GM19467 (cell line): Measurements from ENCODE around the gene PORCN.
"Not testable (repeated sequence)": the region's sequence is repeated elsewhere in the genome, so short reads cannot be mapped to it uniquely, and the experiment has no call there.

Source experiments
- ATAC-seq: cut with Tn5 transposase; IDR thresholded peaks from one replicate; pipeline ENCODE4 v1.9.1; 2021; ENCODE audit warnings: mild to moderate bottlenecking, moderate library complexity; ENCODE audit not compliant: unreplicated experiment

PORCN gene

DNA sequence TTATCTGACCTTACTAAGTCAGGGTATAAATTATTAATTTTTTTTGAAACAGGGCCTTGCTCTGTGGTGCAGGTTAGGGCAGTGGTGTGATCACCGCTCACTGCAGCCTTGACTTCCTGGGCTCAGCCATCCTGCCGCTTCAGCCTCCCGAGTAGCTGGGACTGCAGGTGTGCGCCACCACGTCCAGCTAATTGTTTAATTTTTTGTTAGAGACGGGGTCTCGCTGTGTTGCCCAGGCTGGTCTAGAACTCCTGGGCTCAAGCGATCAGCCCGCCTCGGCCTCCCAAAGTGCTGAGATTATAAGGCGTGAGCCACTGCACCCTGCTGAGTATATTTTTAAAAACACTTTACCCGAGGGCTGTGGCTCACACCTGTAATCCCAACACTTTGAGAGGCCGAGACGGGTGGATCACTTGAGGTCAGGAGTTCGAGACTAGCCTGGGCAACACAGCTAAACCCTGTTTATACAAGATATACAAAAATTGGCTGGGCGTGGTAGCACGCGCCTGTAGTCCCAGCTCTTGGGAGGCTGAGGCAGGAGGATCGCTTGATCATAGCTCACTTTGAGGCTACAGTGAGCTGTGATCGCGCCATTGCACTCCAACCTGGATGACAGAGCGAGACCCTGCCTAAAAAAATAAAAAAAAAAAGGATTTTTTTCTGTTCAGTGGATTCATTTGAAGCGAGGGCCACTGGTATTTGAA lies 30.0 kb downstream of the PORCN start:
- no peak for ATAC-seq

DNA sequence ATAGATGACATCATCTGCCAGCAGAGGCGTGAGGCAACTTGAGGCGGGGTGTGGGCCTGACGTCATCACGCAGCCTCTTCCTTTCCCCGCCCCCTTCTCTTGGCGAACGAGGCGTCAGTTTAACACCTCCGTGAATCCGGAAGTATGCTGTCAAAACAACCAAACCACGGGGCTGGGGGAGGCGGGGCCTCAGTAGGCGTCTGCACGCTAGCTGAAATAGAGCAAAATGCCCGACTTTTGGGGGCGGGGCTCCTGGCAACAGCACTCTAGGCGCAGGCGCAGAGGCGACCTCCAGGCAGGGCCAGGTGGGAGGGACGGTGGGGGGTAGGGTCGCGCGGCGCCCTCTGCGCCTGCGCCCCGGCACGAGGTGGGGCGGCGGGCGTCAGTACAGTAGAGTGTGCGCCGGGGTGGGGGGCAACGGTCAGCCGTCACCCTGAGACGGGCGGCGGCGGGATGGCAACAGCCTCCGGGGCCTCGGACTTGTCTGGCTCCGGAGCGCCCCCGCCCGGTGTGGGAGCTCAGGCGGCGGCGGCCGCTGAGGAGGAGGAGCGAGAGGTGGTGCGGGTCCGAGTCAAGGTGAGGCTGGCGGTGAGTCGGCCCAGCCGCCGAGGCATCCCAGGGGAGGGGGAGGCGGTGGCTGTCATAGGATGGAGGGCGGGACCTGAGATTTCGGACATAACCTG lies 30.7 kb downstream of the PORCN start, which contains the start of gene TBC1D25:
TSS of gene TBC1D25 (plus strand) at position 370 of the 683 bp plus-strand sequence. CDS start at position 454, 84 bp downstream.
- peak; percentile 71 for ATAC-seq

- ATAC-seq, result peak; percentile 31
Observed at GRCh38 chrX:48540028-48540375, 31.2 kb downstream of the PORCN start.

DNA sequence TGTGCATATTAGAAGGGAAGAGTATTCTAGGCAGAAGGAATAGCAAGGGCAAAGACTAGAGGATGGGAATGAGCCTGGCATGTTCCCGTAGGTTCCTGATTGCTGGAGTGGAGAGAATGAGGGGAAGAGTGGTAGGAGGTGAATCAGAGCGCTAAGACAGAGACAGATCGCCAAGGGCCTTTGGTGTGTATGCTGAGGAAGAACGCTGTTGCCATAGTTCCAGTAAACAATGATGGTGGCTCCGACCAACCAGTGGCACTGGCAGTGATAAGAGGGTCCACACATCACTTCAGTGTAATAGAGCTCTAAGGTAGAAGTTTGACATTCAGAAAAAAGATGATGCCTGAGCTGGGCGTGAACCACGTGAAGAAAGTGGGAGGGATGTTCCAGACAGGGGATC lies 31.7 kb downstream of the PORCN start:
- no peak for ATAC-seq

DNA sequence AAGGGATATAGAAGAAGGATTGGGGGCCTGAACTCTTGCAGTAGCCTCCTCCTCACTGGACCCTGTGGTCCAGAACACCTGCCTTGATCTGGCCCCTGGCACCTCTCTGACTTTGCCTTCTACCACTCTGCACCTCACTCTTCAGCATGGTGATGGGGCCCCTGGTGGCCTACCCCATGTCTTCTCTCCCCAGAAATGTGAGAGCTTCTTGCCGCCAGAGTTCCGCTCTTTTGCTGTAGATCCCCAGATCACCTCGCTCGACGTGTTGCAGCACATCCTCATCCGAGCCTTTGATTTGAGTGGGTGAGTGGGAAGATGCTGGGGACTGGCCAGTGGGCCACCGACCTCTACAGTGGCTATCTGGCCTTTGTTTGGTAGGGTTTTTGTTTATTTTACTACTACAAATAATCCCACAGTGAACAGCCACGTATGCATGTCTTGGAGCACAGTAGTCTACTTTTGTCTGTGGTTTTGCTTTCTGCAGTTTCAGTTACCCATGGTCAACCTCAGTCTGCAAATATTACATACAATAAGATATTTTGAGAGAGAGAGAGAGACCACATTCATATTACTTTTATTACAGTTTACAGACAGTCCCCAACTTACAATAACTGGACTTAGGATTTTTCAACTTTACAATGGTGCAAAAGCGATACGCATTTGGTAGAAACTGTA lies 32.5 kb downstream of the PORCN start:
- no peak for ATAC-seq

DNA sequence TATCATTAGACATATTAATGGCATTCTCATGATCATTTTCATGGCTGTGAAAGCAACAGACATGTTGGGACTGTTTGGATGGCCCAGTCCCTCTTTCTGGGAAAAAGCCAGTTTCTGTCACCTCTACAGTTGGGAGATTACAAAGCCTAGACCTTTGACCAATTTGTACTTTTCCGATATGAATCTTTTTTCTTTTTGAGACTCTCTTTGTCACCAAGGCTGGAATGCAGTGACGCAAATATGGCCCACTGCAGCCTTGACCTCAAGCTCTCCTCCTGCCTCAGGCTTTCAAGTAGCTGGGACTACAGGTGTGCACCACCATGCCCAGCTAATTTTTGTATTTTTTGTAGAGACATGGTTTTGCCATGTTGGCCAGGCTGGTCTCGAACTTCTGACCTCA lies 40.1 kb downstream of the PORCN start:
- no peak for ATAC-seq

DNA sequence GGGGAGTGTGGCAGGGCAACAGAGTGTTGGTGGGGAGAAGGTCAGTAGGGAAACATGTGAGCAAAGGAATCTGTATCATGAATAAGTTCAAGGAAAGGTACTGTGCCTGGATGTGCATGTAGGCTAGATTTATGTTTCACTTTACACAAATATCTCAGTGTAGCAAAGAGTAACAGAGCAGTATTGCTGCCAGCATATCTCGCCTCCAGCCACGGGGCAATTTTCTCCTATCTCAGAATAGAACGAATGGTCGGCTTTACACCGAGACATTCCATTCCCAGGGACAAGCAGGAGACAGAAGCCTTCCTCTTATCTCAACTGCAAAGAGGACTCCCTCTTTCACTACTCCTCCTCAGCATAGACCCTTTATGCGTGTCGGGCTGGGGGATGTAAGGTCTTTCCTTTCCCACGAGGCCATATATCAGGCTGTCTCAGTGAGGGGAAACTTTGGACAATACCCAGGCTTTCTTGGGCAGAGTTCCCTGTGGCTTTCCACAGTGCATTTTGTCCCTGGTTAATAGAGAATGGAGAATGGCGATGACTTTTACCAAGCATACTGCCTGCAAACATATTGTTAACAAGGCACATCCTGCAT lies 47.0 kb downstream of the PORCN start:
- ATAC-seq, result not testable (repeated sequence)

DNA sequence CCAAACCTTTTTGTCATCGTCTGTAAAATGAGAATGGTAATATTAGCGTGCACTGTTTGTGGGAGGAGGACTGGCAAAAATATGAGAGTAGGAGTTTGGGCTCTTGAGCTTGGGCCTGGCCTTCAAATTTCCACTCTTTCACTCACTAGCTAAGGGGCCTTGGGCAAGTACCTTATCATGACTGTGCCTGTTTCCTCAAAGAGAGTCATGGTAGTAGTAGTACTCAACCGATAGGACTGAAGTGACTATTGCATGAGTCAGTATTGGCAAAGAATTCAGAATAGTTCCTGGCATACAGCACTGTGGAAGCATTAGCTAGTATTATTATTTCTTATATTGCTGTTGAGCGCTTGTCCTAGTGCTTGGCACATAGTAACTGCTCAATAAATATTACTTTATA lies 49.5 kb downstream of the PORCN start:
- no peak for ATAC-seq

DNA sequence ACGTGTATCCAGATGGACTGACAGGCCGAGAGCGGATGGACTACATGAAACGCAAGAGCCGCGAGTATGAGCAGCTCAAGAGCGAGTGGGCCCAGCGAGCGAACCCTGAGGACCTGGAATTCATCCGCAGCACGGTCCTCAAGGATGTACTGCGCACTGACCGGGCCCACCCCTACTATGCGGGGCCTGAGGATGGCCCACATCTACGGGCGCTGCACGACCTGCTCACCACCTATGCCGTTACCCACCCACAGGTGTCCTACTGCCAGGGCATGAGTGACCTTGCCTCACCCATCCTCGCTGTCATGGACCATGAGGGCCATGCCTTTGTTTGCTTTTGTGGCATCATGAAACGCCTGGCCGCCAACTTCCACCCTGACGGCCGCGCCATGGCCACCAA lies 50.8 kb downstream of the PORCN start:
- ATAC-seq, result no peak

- no peak for ATAC-seq
Observed at GRCh38 chrX:48560056-48560455, 51.3 kb downstream of the PORCN start.

GRCh38 chrX:48560681-48561080 lies 51.9 kb downstream of the PORCN start:
- no peak for ATAC-seq

- no peak for ATAC-seq
Observed at GRCh38 chrX:48569958-48570357, 61.2 kb downstream of the PORCN start.
